HepG2 (cell line): Measurements from ENCODE around the gene TRAPPC12. TPM values are rescaled to one million over a fixed set of nuclear protein-coding genes. Genes with fewer than 3 reads are reported as not detected.

Source experiments
- ARNT ChIP-seq: fragments of 450-650 bp; IDR thresholded peaks from 2 replicates; pipeline ENCODE4 v1.6.1; 2017
- GABPA ChIP-seq, 2 experiments: IDR thresholded peaks; 2 replicates each; pipeline ENCODE4 v1.6.1; 2011 to 2016; ENCODE audit warnings: low read depth in 2 of 2, low read length in 1 of 2, missing biosample characterization in 1 of 2, missing genetic modification characterization in 1 of 2
- KLF6 ChIP-seq: IDR thresholded peaks from 2 replicates; pipeline ENCODE4 v1.8.0; 2016; ENCODE audit warnings: missing biosample characterization, missing genetic modification reagents
- NBN ChIP-seq: fragments of 450-650 bp; conservative IDR thresholded peaks from 2 replicates; pipeline ENCODE4 v1.6.1; 2017
- PHB2 ChIP-seq: fragments of 450-650 bp; IDR thresholded peaks from 2 replicates; pipeline ENCODE4 v1.6.1; 2018; ENCODE audit not compliant: partially characterized antibody
- SNAI1 ChIP-seq: sonication (generic); formaldehyde crosslinking; IDR thresholded peaks from 2 replicates; pipeline ENCODE4 v1.5.0; 2020; ENCODE audit warnings: mild to moderate bottlenecking, missing genetic modification reagents, borderline replicate concordance
- SP2 ChIP-seq: sonication (generic); formaldehyde crosslinking; IDR thresholded peaks from 2 replicates; pipeline ENCODE4 v1.5.1; 2020; ENCODE audit warnings: mild to moderate bottlenecking, missing genetic modification reagents
- ZFX ChIP-seq: sonication (generic); formaldehyde crosslinking; IDR thresholded peaks from 2 replicates; pipeline ENCODE4 v1.4.0; 2020; ENCODE audit warnings: mild to moderate bottlenecking, low read depth, missing genetic modification reagents, moderate library complexity
- ZNF274 ChIP-seq: sonication (generic); formaldehyde crosslinking; IDR thresholded peaks from 2 replicates; pipeline ENCODE4 v1.5.1; 2020; ENCODE audit warnings: mild to moderate bottlenecking, missing genetic modification reagents
- ZNF30 ChIP-seq: sonication (generic); formaldehyde crosslinking; IDR thresholded peaks from 2 replicates; pipeline ENCODE4 v1.5.0; 2020; ENCODE audit warnings: mild to moderate bottlenecking, missing genetic modification reagents
- ZNF772 ChIP-seq: sonication (generic); formaldehyde crosslinking; IDR thresholded peaks from 2 replicates; pipeline ENCODE4 v1.5.0; 2020; ENCODE audit warnings: mild to moderate bottlenecking, missing genetic modification reagents
- polyA plus RNA-seq, 8 experiments: library from polyadenylated mRNA; depleted of rRNA in 3 of 8; stranded (reverse) in 7 of 8; unstranded in 1 of 8; fragments of >200 nt; fragmentation: Illumina TruSeq in 4 of 8; extraction: Trizol in 4 of 8; gene quantifications; 2 replicates each; pipeline versions ENCODE4 v1.2.1 to v1.2.3, GENCODE V29; 2011 to 2016; ENCODE audit warnings: low read depth in 4 of 8, missing spikeins in 1 of 8, mixed read lengths in 1 of 8; ENCODE audit not compliant: insufficient read depth in 1 of 8
- total RNA-seq, 5 experiments: library from RNA; depleted of rRNA; stranded (reverse); fragments of >200 nt; fragmentation: Illumina TruSeq; extraction: Trizol; gene quantifications; 2 replicates each; pipeline ENCODE4 v1.2.3, GENCODE V29; 2016; ENCODE audit warnings: low read depth in 1 of 5
- TF ChIP-seq, protein P1 (sequence below): sonication (generic); formaldehyde crosslinking; IDR thresholded peaks from 2 replicates; pipeline ENCODE4 v1.9.0; 2021; ENCODE audit warnings: missing genetic modification reagents, mild to moderate bottlenecking, borderline replicate concordance
- TF ChIP-seq, protein P2 (sequence below), 2 experiments: sonication (generic) in 1 of 2; formaldehyde crosslinking in 1 of 2; IDR thresholded peaks; 2 replicates each; pipeline versions ENCODE4 v1.4.0 to v1.6.1; 2016 to 2020; ENCODE audit warnings: borderline replicate concordance in 1 of 2, low read depth in 1 of 2, mild to moderate bottlenecking in 1 of 2, missing genetic modification reagents in 1 of 2
- TF ChIP-seq, protein P3 (sequence below): sonication (generic); formaldehyde crosslinking; IDR thresholded peaks from 2 replicates; pipeline ENCODE4 v1.8.0; 2022; ENCODE audit warnings: mild to moderate bottlenecking, missing genetic modification reagents, moderate library complexity
- TF ChIP-seq, protein P4 (sequence below): sonication (generic); formaldehyde crosslinking; IDR thresholded peaks from 2 replicates; pipeline ENCODE4 v1.5.0; 2020; ENCODE audit warnings: missing genetic modification reagents, mild to moderate bottlenecking, borderline replicate concordance

TRAPPC12 gene
- total and polyA plus RNA-seq, 2 of the 13 experiments (the other 11 are each of a cell fraction or from before 2014, with no cell fraction given) = 46.4 to 97.7 TPM

DNA sequence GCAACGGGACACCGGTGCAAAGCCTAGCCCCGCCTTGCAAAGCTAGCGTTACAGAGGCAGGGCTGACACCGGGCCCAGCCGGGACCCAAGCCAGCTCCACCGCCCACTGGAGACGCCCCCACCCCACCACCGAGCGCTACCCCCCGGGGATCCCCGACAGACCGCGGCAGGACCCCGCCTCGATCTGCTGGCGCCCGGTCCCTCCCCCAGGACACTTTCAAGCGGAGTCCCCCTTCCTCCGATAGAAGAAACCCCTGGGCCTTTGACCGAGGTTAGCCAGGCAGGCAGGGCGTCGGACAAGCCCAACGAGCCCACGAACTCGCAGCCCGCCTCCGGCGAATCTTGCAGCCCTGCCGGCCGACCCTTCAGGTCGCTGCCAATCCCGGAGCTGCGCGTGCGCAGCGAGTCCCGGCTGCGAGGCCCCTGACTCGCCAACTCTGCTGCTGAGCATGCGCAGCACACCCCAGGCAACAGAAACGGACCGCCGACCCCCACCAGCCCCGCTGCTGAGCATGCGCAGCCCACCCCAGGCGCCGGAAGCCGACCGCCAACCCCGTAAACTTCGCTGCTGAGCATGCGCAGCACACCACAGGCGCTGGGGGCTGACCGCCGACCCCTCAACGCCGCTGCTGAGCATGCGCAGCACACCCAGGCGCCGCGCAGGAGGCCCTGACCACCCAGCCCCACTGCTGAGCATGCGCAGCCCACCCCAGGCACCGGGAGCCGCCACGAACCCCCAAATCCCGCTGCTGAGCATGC lies 139.2 kb downstream of the TRAPPC12 start (continued):
- TF ChIP-seq, protein P1, sequence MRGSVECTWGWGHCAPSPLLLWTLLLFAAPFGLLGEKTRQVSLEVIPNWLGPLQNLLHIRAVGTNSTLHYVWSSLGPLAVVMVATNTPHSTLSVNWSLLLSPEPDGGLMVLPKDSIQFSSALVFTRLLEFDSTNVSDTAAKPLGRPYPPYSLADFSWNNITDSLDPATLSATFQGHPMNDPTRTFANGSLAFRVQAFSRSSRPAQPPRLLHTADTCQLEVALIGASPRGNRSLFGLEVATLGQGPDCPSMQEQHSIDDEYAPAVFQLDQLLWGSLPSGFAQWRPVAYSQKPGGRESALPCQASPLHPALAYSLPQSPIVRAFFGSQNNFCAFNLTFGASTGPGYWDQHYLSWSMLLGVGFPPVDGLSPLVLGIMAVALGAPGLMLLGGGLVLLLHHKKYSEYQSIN (CRISPR knock-in tag) = no peak
- TF ChIP-seq ARNT (no peak), NBN (no peak), SNAI1 (peak; percentile 33; the same call in 1 of the 2 replicates), GABPA (IDR thresholded peaks at IDR 0.05; ENCODE audit: low read depth, low read length) (no peak), GABPA (CRISPR knock-in tag; IDR thresholded peaks at IDR 0.05; ENCODE audit: low read depth) (peak; percentile 82), KLF6 (CRISPR knock-in tag) (no peak), SP2 (CRISPR knock-in tag) (no peak), ZNF772 (CRISPR knock-in tag) (no peak; the same call in 1 of the 2 replicates), ZNF30 (no peak), ZNF274 (CRISPR knock-in tag) (no peak; the same call in 1 of the 2 replicates), ZFX (CRISPR knock-in tag) (peak; percentile 45; the same call in 1 of the 2 replicates), PHB2 (no peak)
- TF ChIP-seq, protein P2, sequence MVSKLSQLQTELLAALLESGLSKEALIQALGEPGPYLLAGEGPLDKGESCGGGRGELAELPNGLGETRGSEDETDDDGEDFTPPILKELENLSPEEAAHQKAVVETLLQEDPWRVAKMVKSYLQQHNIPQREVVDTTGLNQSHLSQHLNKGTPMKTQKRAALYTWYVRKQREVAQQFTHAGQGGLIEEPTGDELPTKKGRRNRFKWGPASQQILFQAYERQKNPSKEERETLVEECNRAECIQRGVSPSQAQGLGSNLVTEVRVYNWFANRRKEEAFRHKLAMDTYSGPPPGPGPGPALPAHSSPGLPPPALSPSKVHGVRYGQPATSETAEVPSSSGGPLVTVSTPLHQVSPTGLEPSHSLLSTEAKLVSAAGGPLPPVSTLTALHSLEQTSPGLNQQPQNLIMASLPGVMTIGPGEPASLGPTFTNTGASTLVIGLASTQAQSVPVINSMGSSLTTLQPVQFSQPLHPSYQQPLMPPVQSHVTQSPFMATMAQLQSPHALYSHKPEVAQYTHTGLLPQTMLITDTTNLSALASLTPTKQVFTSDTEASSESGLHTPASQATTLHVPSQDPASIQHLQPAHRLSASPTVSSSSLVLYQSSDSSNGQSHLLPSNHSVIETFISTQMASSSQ (IDR thresholded peaks at IDR 0.05; ENCODE audit: low read depth) = no peak
- TF ChIP-seq, protein P2 (CRISPR knock-in tag; IDR thresholded peaks at IDR 0.05; ENCODE audit: borderline replicate concordance) = no peak
- TF ChIP-seq, protein P3, sequence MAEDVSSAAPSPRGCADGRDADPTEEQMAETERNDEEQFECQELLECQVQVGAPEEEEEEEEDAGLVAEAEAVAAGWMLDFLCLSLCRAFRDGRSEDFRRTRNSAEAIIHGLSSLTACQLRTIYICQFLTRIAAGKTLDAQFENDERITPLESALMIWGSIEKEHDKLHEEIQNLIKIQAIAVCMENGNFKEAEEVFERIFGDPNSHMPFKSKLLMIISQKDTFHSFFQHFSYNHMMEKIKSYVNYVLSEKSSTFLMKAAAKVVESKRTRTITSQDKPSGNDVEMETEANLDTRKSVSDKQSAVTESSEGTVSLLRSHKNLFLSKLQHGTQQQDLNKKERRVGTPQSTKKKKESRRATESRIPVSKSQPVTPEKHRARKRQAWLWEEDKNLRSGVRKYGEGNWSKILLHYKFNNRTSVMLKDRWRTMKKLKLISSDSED (CRISPR knock-in tag) = no peak
- TF ChIP-seq, protein P4, sequence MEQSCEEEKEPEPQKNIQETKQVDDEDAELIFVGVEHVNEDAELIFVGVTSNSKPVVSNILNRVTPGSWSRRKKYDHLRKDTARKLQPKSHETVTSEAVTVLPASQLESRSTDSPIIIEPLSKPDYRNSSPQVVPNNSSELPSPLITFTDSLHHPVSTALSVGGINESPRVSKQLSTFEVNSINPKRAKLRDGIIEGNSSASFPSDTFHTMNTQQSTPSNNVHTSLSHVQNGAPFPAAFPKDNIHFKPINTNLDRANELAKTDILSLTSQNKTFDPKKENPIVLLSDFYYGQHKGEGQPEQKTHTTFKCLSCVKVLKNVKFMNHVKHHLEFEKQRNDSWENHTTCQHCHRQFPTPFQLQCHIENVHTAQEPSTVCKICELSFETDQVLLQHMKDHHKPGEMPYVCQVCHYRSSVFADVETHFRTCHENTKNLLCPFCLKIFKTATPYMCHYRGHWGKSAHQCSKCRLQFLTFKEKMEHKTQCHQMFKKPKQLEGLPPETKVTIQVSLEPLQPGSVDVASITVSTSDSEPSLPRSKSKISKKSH (CRISPR knock-in tag) = no peak; the same call in 1 of the 2 replicates
